SJSA1 (cell line): ENCODE results near the gene CDC20. TPM values are rescaled to one million over a fixed set of nuclear protein-coding genes. Genes with fewer than 3 reads are reported as not detected.

Experiments
- total RNA-seq: library from RNA; depleted of rRNA; stranded (reverse); fragments of >200 nt; shearing (Covaris generic); gene quantifications from 2 replicates; pipeline ENCODE4 v1.2.3, GENCODE V29; 2014; rRNA removed

CDC20 gene
- total RNA-seq, 1 experiment from 2014 or later, result 257 TPM

Other genes with a start within 250 kb of the CDC20 start
- 235 and 270 TPM in 2 replicates for gene EBNA1BP2, start 186.7 kb upstream of the CDC20 start, total RNA-seq
- gene CFAP57, start 186.7 kb upstream of the CDC20 start, total RNA-seq, result 0.16 TPM in 1 of 2 replicates, not detected in the other
- not detected in 2 replicates for gene TMEM125, start 89.0 kb upstream of the CDC20 start, total RNA-seq
- not detected in 2 replicates for gene C1orf210, start 73.4 kb upstream of the CDC20 start, total RNA-seq
- 0.11 TPM in 1 of 2 replicates, not detected in the other for gene TIE1, start 58.0 kb upstream of the CDC20 start, total RNA-seq
- not detected in 2 replicates for gene MPL, start 21.2 kb upstream of the CDC20 start, total RNA-seq
- 69.5 and 115 TPM in 2 replicates for gene ELOVL1, start 9.0 kb downstream of the CDC20 start, total RNA-seq
- gene MED8, start 30.8 kb downstream of the CDC20 start, total RNA-seq, result 60.7 and 67.8 TPM in 2 replicates
- 15.6 and 19.8 TPM in 2 replicates for gene SZT2, start 30.9 kb downstream of the CDC20 start, total RNA-seq
- 44.3 and 47.2 TPM in 2 replicates for gene HYI, start 95.0 kb downstream of the CDC20 start, total RNA-seq
- 11.0 and 11.5 TPM in 2 replicates for gene PTPRF, start 171.9 kb downstream of the CDC20 start, total RNA-seq